Measurements from ENCODE around the gene CST3. TPM values are rescaled to one million over a fixed set of nuclear protein-coding genes. Genes with fewer than 3 reads are reported as not detected.

Gene CST3
- total and polyA plus RNA-seq, 2 donors (not counting 1 experiment from before 2014, with no cell fraction given), result 1.2 to 16.9 TPM

- no CpG with 5 or more reads among the region's 1 CpG for WGBS (ENCODE audit: insufficient coverage)
- intact Hi-C loops (cut with micrococcal nuclease), result no loop called here
- H3K79me2 ChIP-seq (ENCODE audit: control insufficient read depth, insufficient read depth, low read length), result no peaks in the 10 kb centered on the region
- no peaks in the 10 kb centered on the region for H3K36me3 ChIP-seq (replicated peaks in 1 of 2; ENCODE audit: control extremely low read depth in 1 of 2, control insufficient read depth in 1 of 2, extremely low read depth in 1 of 2, insufficient read depth in 2 of 2, low read length in 1 of 2)
- no peak for ATAC-seq (ENCODE audit: low read depth)
- CTCF ChIA-PET, result no interaction called here
- no peak overlapping the region for H2AFZ ChIP-seq (ENCODE audit: insufficient read depth, low read depth, low read length, poor library complexity, severe bottlenecking)
- no peak overlapping the region for H3K9ac ChIP-seq (ENCODE audit: low read length)
- H3K27me3 ChIP-seq (replicated peaks in 1 of 4; ENCODE audit: control extremely low read depth in 1 of 4, control insufficient read depth in 3 of 4, insufficient read depth in 4 of 4, low read length in 3 of 4), result no peaks in the 10 kb centered on the region
- no peaks in the 10 kb centered on the region for H3K9me3 ChIP-seq (ENCODE audit: control extremely low read depth in 1 of 3, control insufficient read depth in 2 of 3, insufficient read depth in 1 of 3, low read length in 2 of 3)
- Mint-ChIP-seq H3K4me1 (no peaks in the 10 kb centered on the region), H3K4me3 (no peak overlapping the region), H3K27ac (no peak overlapping the region), H3K27me3 (peaks cover 2% of the 10 kb centered on the region), H3K9me3 (ENCODE audit: insufficient read depth) (no peaks in the 10 kb centered on the region)
- TF ChIP-seq EZH2 (IDR thresholded peaks at IDR 0.05; ENCODE audit: borderline replicate concordance, insufficient read depth, low read depth, low read length, poor library complexity, severe bottlenecking) (no peak), CTCF (IDR thresholded peaks at IDR 0.05) (no peak)
- no peak for DNase-seq
- H3K4me1 ChIP-seq (ENCODE audit: control insufficient read depth in 2 of 2, insufficient read depth in 2 of 2, low read length in 2 of 2), result no peaks in the 10 kb centered on the region
- H3K4me2 ChIP-seq (replicated peaks; ENCODE audit: low read depth, low read length, poor library complexity, severe bottlenecking), result no peak overlapping the region
- H3K27ac ChIP-seq (ENCODE audit: low read length in 2 of 2), result no peak overlapping the region
- no peak overlapping the region for H3K4me3 ChIP-seq (ENCODE audit: control extremely low read depth in 1 of 5, extremely low read depth in 1 of 5, insufficient read depth in 1 of 5, low read depth in 2 of 5, low read length in 4 of 5)
- POLR2A ChIA-PET, result no interaction called here
- H4K20me1 ChIP-seq (ENCODE audit: control insufficient read depth, insufficient read depth, low read length, poor library complexity, severe bottlenecking), result no peaks in the 10 kb centered on the region
Measured at GRCh38 chr20:23645575-23645974, 7.8 kb upstream of the CST3 start.

GRCh38 chr20:23644164-23644563 is 6.4 kb upstream of the CST3 start:
- H3K9ac ChIP-seq (ENCODE audit: low read length), result no peak overlapping the region
- H3K4me2 ChIP-seq (replicated peaks; ENCODE audit: low read depth, low read length, poor library complexity, severe bottlenecking), result no peak overlapping the region
- 99% methylated on average over 7 of the region's 7 CpGs for WGBS (ENCODE audit: insufficient coverage)
- H3K27me3 ChIP-seq (replicated peaks in 1 of 4; ENCODE audit: control extremely low read depth in 1 of 4, control insufficient read depth in 3 of 4, insufficient read depth in 4 of 4, low read length in 3 of 4), result no peaks in the 10 kb centered on the region
- H3K4me3 ChIP-seq (ENCODE audit: control extremely low read depth in 1 of 5, extremely low read depth in 1 of 5, insufficient read depth in 1 of 5, low read depth in 2 of 5, low read length in 4 of 5), result no peak overlapping the region
- no peaks in the 10 kb centered on the region for H3K4me1 ChIP-seq (ENCODE audit: control insufficient read depth in 2 of 2, insufficient read depth in 2 of 2, low read length in 2 of 2)
- no peaks in the 10 kb centered on the region for H3K36me3 ChIP-seq (replicated peaks in 1 of 2; ENCODE audit: control extremely low read depth in 1 of 2, control insufficient read depth in 1 of 2, extremely low read depth in 1 of 2, insufficient read depth in 2 of 2, low read length in 1 of 2)
- no peak overlapping the region for H3K27ac Mint-ChIP-seq
- no peaks in the 10 kb centered on the region for H4K20me1 ChIP-seq (ENCODE audit: control insufficient read depth, insufficient read depth, low read length, poor library complexity, severe bottlenecking)
- H3K9me3 Mint-ChIP-seq (ENCODE audit: insufficient read depth), result no peaks in the 10 kb centered on the region
- ChIA-PET CTCF (no interaction called here), POLR2A (no interaction called here)
- DNase-seq (no peak), ATAC-seq (ENCODE audit: low read depth) (no peak)
- H3K27me3 Mint-ChIP-seq, result peaks cover 7% of the 10 kb centered on the region
- peaks cover 2% of the 10 kb centered on the region for H3K4me1 Mint-ChIP-seq
- no peaks in the 10 kb centered on the region for H3K79me2 ChIP-seq (ENCODE audit: control insufficient read depth, insufficient read depth, low read length)
- no peak overlapping the region for H2AFZ ChIP-seq (ENCODE audit: insufficient read depth, low read depth, low read length, poor library complexity, severe bottlenecking)
- intact Hi-C loops (cut with micrococcal nuclease), result no loop called here
- no peak overlapping the region for H3K4me3 Mint-ChIP-seq
- no peak overlapping the region for H3K27ac ChIP-seq (ENCODE audit: low read length in 2 of 2)
- H3K9me3 ChIP-seq (ENCODE audit: control extremely low read depth in 1 of 3, control insufficient read depth in 2 of 3, insufficient read depth in 1 of 3, low read length in 2 of 3), result no peaks in the 10 kb centered on the region
- TF ChIP-seq CTCF (IDR thresholded peaks at IDR 0.05) (no peak), EZH2 (IDR thresholded peaks at IDR 0.05; ENCODE audit: borderline replicate concordance, insufficient read depth, low read depth, low read length, poor library complexity, severe bottlenecking) (no peak)

All from B cell (primary cell).